GM12873 (cell line): ENCODE results near the gene ANKRD6.

Experiments
- CTCF ChIP-seq: IDR thresholded peaks from 2 replicates; pipeline ENCODE4 v1.5.1; 2012; ENCODE audit warnings: low read depth, mild to moderate bottlenecking, moderate library complexity, low read length, control low read depth; ENCODE audit not compliant: insufficient read depth; ENCODE audit errors: missing control alignments

ANKRD6 gene

DNA sequence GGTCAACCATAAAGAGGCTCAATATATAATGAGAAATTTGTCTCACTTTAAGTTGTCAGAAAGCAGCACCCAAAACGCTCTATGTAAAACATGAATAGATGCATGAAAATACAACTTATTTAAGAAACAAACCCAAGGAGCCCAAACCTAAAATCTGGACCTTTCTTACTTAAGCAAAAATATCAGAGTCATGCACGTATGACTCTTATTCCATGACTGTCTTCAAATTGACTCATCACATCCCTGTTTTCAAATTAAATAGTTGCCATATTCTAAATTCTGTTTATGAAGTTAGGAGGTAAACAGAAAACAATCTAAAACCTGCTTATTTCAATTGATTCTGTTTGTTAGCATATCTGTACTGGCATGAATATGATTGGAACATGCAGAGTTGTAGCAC is 42.1 kb downstream of the ANKRD6 start:
- TF ChIP-seq CTCF = no peak

- no peak for TF ChIP-seq CTCF
These were observed 42.7 kb downstream of the ANKRD6 start for GRCh38 chr6:89475634-89476033.

DNA sequence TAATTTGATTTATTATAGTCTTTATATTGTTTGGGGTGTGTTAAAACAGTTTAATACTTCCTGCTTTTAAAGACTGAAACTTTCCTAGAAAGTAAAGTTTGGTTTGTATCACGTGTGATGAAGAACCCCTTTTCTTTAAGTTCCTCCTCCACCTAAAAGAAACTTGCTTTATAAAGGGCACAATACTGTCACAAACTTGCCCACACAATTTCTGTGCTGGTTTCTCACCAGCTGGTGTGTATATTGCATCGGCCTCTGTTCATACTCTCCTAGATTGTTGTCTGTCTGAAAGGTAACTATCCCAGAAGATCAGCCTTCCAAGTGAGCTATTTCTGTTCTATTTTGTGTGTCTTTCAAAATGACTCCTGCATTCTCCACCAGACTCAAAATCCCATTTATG is 46.9 kb downstream of the ANKRD6 start:
- TF ChIP-seq CTCF = no peak

- TF ChIP-seq CTCF = no peak
These were observed 48.7 kb downstream of the ANKRD6 start for GRCh38 chr6:89481695-89482094.

DNA sequence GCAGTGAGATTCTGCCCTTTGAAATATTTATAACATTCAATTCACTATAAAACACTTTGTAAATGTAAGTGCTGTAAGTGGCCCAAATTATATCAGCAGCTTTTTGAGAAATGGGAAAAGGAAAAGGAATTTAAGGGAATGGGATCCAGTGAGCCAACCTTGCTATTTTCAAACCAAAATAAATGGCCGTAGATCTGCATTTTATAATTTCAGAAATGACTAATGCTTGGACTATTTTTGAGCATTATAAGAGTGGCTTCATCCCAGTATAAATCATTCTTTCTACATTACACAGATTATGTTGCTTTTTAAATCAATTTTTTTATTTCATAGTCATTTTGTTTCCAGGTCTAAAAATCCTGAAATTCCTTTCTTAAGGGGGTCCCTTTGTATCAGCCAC is 49.2 kb downstream of the ANKRD6 start:
- no peak for TF ChIP-seq CTCF

DNA sequence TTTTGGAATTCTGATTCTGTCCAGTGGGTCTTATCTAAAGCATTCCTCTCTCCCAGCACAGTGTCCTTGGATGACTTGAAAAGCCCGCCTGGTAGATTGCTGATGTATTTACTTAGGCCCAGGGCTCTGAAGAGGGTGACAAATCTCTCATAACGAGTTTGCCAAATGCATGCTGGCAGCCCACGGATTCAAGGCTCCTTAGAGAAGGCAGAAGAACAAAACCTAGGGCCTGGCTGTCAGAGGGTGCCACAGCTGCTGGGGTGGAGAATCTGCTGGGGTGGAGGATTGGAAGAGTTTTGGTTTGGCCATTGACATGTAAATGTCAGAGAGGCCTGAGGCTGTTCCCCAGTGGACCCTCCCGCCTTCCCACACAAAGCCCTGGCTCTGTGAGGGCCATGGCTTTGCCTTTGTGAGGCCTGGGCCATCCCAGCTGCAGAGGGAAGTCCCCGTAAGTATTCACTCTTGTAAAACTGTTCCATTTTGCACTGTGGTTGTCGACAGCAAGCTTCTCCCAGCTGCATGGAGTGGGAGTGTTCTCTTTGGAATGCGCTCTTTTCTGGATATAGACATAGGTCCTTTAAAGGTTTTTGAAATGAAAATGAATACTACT is 50.3 kb downstream of the ANKRD6 start:
- no peak for TF ChIP-seq CTCF

GRCh38 chr6:89485320-89485719 is 52.4 kb downstream of the ANKRD6 start:
- no peak for TF ChIP-seq CTCF
